Esophagus squamous epithelium (tissue), 4 donors: Measurements from ENCODE around the gene ARRDC3.

Source experiments
- POLR2A ChIP-seq, 4 donors: fragments of 450-650 bp; IDR thresholded peaks; one replicate each; pipeline ENCODE4 v1.6.1; 2017; ENCODE audit warnings: antibody characterized with exemption in 4 of 4, mild to moderate bottlenecking in 4 of 4, moderate library complexity in 3 of 4
- TF ChIP-seq, protein P1 (sequence below), 6 experiments: fragments of 450-650 bp in 4 of 6; fragments of 200-600 bp in 2 of 6; sonication (generic) in 2 of 6; IDR thresholded peaks; one replicate each; pipeline ENCODE4 v1.5.1; 2016 to 2019; ENCODE audit warnings: antibody characterized with exemption in 6 of 6, mild to moderate bottlenecking in 4 of 6, moderate library complexity in 4 of 6

DNA sequence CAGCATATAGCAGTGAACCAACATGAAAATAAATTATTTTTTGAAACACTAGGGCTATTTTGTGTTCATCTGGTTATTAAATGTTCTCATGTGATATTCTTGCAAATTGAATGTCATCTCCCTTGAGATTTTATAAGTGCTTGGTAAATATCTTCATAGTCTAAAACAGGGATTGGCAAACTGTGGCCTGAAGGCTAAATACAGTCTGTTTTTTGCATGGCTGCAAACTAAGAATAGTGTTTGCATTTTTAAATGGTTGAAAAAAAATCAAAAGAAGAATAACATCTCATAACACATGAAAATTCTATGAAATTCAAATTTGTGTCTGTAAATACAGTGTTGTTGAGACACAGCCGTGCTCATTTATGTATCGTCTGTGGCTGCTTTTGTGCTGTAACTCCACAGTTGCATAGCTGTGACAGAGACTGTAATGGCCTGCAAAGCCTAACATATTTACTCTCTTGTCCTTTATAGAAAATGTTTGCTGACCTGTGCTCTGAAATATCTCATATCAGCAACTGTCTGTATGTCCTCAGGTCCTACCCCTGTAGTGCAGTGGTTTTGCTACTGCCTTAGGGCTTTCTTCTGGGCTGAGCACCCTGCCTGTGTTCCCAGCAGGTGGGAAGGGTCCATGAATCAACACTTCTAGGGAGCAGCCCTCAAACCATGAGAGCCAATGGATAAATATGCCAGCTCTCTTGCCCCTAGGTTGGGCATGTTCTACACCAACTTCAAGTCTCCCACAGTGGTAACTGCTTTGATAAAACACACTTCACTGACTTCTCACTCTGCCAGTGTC, 41.7 kb upstream of the ARRDC3 start:
- TF ChIP-seq, protein P1, sequence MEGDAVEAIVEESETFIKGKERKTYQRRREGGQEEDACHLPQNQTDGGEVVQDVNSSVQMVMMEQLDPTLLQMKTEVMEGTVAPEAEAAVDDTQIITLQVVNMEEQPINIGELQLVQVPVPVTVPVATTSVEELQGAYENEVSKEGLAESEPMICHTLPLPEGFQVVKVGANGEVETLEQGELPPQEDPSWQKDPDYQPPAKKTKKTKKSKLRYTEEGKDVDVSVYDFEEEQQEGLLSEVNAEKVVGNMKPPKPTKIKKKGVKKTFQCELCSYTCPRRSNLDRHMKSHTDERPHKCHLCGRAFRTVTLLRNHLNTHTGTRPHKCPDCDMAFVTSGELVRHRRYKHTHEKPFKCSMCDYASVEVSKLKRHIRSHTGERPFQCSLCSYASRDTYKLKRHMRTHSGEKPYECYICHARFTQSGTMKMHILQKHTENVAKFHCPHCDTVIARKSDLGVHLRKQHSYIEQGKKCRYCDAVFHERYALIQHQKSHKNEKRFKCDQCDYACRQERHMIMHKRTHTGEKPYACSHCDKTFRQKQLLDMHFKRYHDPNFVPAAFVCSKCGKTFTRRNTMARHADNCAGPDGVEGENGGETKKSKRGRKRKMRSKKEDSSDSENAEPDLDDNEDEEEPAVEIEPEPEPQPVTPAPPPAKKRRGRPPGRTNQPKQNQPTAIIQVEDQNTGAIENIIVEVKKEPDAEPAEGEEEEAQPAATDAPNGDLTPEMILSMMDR (IDR thresholded peaks at IDR 0.05) = no peak
- TF ChIP-seq POLR2A (IDR thresholded peaks at IDR 0.05) = no peak
